GM12873 (cell line): ENCODE measurements around the gene CREB3L1.

Experiments
- TF ChIP-seq, protein P1 (sequence below): IDR thresholded peaks from 2 replicates; pipeline ENCODE4 v1.5.1; 2012; ENCODE audit warnings: low read depth, mild to moderate bottlenecking, moderate library complexity, low read length, control low read depth; ENCODE audit not compliant: insufficient read depth; ENCODE audit errors: missing control alignments

The CREB3L1 gene

DNA sequence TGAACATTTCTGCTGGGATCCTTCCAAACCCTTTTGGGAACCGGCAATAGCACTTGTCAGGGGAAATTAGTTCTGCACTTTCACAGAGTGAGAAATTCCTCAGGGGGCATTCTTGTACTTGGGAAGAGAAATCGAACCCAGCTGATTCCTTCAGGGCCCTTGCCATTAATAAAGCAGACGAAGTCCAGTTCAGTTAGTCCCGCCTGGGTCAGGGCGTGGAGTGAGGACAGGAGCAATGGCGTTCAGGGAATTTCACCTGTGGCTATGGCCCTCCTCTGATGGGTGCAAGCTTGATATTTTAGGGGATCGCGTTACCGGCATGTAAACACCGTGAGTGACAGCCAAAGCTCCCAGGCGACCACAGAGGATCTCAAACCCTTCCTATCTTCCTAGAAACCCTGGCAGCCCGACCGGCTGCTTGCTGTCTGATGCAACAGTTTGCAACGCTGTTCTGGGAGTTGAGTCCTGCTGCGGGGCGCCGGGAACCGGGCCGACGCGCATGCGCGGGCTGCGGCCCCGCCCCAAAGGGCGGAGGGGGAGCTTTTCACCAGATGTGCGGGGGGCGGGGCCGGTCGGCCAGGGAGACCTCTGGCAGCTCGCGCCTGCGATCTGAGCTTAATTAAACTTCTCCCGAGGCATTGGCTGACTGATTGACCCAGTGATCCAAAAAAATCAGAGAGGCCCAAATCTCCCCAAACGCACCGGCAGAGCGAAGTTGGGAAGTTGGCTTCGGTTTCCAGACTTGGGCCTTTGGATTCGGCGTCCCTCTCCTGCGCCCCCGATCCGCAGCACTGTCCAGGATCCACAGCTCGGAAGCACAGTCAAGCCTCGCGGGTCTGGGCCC lies 34.3 kb upstream of the CREB3L1 start:
- TF ChIP-seq, protein P1, sequence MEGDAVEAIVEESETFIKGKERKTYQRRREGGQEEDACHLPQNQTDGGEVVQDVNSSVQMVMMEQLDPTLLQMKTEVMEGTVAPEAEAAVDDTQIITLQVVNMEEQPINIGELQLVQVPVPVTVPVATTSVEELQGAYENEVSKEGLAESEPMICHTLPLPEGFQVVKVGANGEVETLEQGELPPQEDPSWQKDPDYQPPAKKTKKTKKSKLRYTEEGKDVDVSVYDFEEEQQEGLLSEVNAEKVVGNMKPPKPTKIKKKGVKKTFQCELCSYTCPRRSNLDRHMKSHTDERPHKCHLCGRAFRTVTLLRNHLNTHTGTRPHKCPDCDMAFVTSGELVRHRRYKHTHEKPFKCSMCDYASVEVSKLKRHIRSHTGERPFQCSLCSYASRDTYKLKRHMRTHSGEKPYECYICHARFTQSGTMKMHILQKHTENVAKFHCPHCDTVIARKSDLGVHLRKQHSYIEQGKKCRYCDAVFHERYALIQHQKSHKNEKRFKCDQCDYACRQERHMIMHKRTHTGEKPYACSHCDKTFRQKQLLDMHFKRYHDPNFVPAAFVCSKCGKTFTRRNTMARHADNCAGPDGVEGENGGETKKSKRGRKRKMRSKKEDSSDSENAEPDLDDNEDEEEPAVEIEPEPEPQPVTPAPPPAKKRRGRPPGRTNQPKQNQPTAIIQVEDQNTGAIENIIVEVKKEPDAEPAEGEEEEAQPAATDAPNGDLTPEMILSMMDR = no peak

DNA sequence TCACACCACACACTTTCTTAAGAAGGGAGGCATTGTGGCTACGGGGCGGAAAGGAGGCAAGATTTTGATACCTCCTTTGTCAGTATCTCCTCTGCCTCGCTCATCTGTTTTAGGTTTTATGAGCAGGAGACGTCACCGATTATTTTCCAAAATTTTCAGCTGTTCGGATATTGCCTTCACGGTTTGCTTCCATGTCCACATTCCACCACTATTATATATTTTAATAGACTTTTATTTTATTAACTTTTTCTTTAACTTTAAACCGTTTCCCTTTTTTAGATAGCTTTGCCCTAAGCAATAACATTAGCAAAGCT lies 33.7 kb upstream of the CREB3L1 start:
- TF ChIP-seq, protein P1 = no peak

DNA sequence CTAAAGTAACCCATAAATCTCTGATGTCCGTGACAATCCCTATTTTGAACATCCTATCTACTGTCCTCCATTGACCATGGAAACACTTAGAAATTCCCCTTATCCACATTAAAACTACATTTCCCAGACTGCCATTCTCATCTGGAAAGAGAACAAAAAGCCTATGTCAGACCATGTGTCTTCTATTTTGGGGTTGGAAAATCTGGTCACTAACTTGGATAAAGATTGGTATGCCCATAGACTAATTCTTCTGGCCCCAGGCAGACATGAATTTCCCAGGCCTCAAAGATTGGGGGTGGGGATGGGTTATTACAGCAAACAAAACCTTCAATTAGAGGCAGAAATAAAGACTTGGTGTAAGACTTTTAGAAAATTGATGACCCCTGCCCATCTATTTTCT lies 30.9 kb upstream of the CREB3L1 start:
- TF ChIP-seq, protein P1 = no peak

DNA sequence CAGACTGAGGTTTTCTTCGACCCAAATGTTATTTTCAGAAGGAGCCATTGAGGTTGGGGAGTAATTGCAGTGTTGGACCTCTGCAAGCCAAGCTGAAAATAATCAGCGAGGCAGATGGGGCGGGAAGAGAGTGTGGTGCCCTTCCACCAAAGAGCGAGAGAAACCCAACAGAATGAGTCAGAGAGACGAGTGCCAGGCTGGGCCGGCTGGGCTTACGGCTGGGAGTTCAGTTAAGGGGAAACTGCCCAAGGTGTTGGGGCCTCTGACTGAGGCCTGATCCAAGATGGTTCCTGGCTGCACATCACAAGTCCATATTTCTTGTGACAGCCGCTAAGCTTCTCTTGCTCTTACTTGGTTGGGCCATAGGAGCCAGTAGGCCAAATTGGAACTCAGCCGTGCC lies 30.4 kb upstream of the CREB3L1 start:
- TF ChIP-seq, protein P1 = no peak

DNA sequence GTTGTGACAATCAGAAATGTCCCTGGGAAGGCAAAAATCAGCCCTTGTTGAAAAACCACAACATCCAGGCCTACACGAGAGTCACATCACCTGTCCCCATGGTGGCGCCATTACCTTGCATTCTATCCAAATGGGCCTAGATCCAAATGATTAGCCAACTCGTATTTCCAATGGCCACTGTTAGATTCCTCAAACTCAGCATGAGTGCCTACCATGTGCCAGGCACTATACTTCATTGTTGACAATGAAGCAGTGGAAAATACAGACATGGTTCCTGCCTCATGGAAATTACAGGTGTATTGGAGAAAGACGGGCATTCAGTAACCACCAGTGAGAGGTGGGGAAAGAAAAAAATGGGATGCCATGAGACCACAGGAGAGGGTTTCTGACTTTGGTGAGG lies 29.8 kb upstream of the CREB3L1 start:
- TF ChIP-seq, protein P1 = peak; percentile 68

DNA sequence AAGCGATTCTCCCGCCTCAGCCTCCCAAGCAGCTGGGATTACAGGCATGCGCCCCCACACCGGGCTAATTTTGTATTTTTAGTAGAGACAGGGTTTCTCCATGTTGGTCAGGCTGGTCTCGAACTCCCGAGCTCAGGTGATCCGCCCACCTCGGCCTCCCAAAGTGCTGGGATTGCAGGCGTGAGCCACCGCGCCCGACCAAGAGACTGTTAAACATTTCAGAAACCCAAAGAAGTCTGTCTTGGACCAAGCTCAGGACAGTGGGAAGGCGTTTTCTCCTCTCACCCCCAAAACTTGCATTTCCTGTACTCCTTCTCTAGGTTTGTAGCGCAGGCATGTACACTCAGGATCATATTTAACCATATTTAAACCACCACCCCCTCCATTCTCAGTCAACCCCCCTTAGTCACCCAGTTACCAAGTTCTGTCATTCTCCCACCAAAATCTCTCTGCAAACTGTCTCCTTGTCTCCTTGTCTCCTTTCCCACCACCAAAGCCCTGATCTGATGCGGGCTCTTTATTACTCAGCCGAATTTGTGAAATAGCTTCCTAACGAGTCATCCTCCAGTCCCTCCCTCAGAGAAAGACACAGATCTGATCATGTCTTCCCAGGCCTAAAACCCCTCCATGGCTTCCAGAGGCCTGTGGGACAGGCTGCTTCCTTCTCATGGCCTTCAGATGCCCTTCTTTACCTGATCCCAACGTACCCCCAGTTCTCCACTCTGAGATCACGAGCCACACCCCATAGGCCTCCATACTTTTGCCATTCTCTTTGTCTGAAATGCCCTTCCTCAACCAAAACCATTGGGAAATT lies 29.0 kb upstream of the CREB3L1 start:
- TF ChIP-seq, protein P1 = no peak
